Neural progenitor cell (in vitro differentiated cells): Measurements from ENCODE around the gene NR1D1. TPM values are rescaled to one million over a fixed set of nuclear protein-coding genes. Genes with fewer than 3 reads are reported as not detected.
A peak's percentile ranks its signal among the peaks of the same experiment; 100 is the strongest.

Source experiments
- DNase-seq: peaks from one replicate; pipeline ENCODE4 v3.0.0-alpha.2; 2016; ENCODE audit warnings: low spot score
- H2AFZ ChIP-seq: fragments of 200-600 bp; sonication (generic); replicated peaks from 2 replicates; pipeline ENCODE4 v1.6.1; 2016; ENCODE audit warnings: antibody characterized with exemption
- H3F3A ChIP-seq: fragments of 200-600 bp; sonication (generic); 2 replicates; pipeline ENCODE4 v1.6.1; 2016; ENCODE audit warnings: antibody characterized with exemption, low read depth
- H3K27ac ChIP-seq: fragments of 200-600 bp; sonication (generic); 2 replicates; pipeline ENCODE4 v1.5.1; 2016; ENCODE audit warnings: mild to moderate bottlenecking
- H3K27me3 ChIP-seq: fragments of 200-600 bp; sonication (generic); 2 replicates; pipeline ENCODE4 v1.6.1; 2016; ENCODE audit warnings: mild to moderate bottlenecking, moderate library complexity
- H3K36me3 ChIP-seq: fragments of 200-600 bp; sonication (generic); 2 replicates; pipeline ENCODE4 v1.5.1; 2016
- H3K4me1 ChIP-seq: fragments of 200-600 bp; sonication (generic); 2 replicates; pipeline ENCODE4 v1.6.1; 2016; ENCODE audit warnings: mixed run types
- H3K4me2 ChIP-seq: fragments of 200-600 bp; sonication (generic); 2 replicates; pipeline ENCODE4 v1.6.1; 2016
- H3K4me3 ChIP-seq: fragments of 200-600 bp; sonication (generic); 2 replicates; pipeline ENCODE4 v1.5.1; 2016
- H3K79me2 ChIP-seq: fragments of 200-600 bp; sonication (generic); 2 replicates; pipeline ENCODE4 v1.6.1; 2016; ENCODE audit warnings: low read depth
- H3K9ac ChIP-seq: fragments of 200-600 bp; sonication (generic); 2 replicates; pipeline ENCODE4 v1.6.1; 2016
- H3K9me3 ChIP-seq: fragments of 200-600 bp; sonication (generic); 2 replicates; pipeline ENCODE4 v1.5.1; 2016; ENCODE audit warnings: low read depth
- H4K20me1 ChIP-seq: fragments of 200-600 bp; sonication (generic); 2 replicates; pipeline ENCODE4 v1.6.1; 2016; ENCODE audit warnings: low read depth
- H3K27ac Mint-ChIP-seq: 3 replicates; pipeline ENCODE4 v1.8.0; 2021; ENCODE audit warnings: mixed read lengths
- H3K27me3 Mint-ChIP-seq: 2 replicates; pipeline ENCODE4 v1.8.0; 2022; ENCODE audit warnings: low read depth, mild to moderate bottlenecking, inconsistent platforms, moderate library complexity, mixed read lengths; ENCODE audit not compliant: insufficient read depth
- H3K36me3 Mint-ChIP-seq: 3 replicates; pipeline ENCODE4 v1.8.0; 2021; ENCODE audit warnings: mixed read lengths
- H3K4me1 Mint-ChIP-seq: 3 replicates; pipeline ENCODE4 v1.8.0; 2021; ENCODE audit warnings: mixed read lengths
- H3K4me3 Mint-ChIP-seq: 3 replicates; pipeline ENCODE4 v1.8.0; 2021; ENCODE audit warnings: mild to moderate bottlenecking, moderate library complexity, mixed read lengths
- H3K9me3 Mint-ChIP-seq: 3 replicates; pipeline ENCODE4 v1.8.0; 2020; ENCODE audit warnings: mixed read lengths
- EZH2 ChIP-seq: fragments of 200-600 bp; sonication (generic); IDR thresholded peaks from 2 replicates; pipeline ENCODE4 v1.6.1; 2017; ENCODE audit warnings: antibody characterized with exemption, mild to moderate bottlenecking, moderate library complexity
- EZH2phosphoT487 ChIP-seq: fragments of 200-600 bp; sonication (generic); IDR thresholded peaks from 2 replicates; pipeline ENCODE4 v1.6.1; 2017; ENCODE audit warnings: antibody characterized with exemption
- total RNA-seq: library from RNA; depleted of rRNA; stranded (reverse); fragments of >200 nt; gene quantifications from 2 replicates; pipeline ENCODE4 v1.2.3, GENCODE V29; 2015; ENCODE audit warnings: low replicate concordance
- TF ChIP-seq, protein P1 (sequence below): fragments of 200-600 bp; sonication (generic); IDR thresholded peaks from 2 replicates; pipeline ENCODE4 v1.5.1; 2017; ENCODE audit warnings: antibody characterized with exemption, mild to moderate bottlenecking

Gene NR1D1
- total RNA-seq, 1 donor from 2014 or later: 0.24 TPM

GRCh38 chr17:40104594-40105486, 4.5 kb upstream of the NR1D1 start:
- Histone ChIP-seq H3K27me3 (peaks cover 6% of the 10 kb centered on the region), H2AFZ (no peak overlapping the region), H3F3A (peaks cover 40% of the 10 kb centered on the region), H3K9ac (no peak overlapping the region), H3K36me3 (no peaks in the 10 kb centered on the region), H3K79me2 (no peaks in the 10 kb centered on the region), H3K27ac (no peak overlapping the region), H3K4me1 (peaks cover 35% of the 10 kb centered on the region), H3K9me3 (no peaks in the 10 kb centered on the region), H4K20me1 (no peaks in the 10 kb centered on the region), H3K4me3 (no peak overlapping the region), H3K4me2 (no peak overlapping the region)
- Mint-ChIP-seq H3K27me3 (peaks cover 14% of the 10 kb centered on the region), H3K9me3 (no peaks in the 10 kb centered on the region), H3K27ac (no peak overlapping the region), H3K36me3 (no peaks in the 10 kb centered on the region), H3K4me3 (peak overlapping the region; percentile 1), H3K4me1 (peaks cover 75% of the 10 kb centered on the region)
- TF ChIP-seq EZH2: no peak
- TF ChIP-seq, protein P1, sequence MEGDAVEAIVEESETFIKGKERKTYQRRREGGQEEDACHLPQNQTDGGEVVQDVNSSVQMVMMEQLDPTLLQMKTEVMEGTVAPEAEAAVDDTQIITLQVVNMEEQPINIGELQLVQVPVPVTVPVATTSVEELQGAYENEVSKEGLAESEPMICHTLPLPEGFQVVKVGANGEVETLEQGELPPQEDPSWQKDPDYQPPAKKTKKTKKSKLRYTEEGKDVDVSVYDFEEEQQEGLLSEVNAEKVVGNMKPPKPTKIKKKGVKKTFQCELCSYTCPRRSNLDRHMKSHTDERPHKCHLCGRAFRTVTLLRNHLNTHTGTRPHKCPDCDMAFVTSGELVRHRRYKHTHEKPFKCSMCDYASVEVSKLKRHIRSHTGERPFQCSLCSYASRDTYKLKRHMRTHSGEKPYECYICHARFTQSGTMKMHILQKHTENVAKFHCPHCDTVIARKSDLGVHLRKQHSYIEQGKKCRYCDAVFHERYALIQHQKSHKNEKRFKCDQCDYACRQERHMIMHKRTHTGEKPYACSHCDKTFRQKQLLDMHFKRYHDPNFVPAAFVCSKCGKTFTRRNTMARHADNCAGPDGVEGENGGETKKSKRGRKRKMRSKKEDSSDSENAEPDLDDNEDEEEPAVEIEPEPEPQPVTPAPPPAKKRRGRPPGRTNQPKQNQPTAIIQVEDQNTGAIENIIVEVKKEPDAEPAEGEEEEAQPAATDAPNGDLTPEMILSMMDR: no peak
- TF ChIP-seq EZH2phosphoT487: no peak
- no peak for DNase-seq

DNA sequence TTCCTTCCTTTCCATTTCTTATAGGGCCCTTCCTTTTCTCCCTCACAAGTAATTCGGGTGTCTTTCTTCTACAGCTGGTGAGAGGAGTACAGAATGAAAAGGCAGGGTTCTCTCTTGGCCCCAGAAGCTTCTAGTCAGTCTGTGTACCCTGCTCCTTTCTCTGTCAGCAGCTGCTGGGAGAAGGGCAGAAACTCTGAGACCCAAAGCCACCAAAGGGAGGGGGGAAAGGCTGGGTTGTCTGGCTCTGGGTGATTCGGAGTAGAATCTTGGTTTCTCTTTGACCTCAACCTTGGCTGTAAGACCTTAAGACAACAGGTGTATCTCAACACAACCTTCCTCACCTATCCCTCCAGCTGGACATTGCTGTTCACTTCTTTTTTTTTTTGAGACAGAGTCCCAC, 3.3 kb upstream of the NR1D1 start:
- H3K4me1 ChIP-seq: peaks cover 34% of the 10 kb centered on the region
- H2AFZ ChIP-seq: no peak overlapping the region
- DNase-seq: no peak
- Mint-ChIP-seq H3K4me3 (no peak overlapping the region), H3K27me3 (peaks cover 14% of the 10 kb centered on the region), H3K4me1 (peaks cover 77% of the 10 kb centered on the region), H3K27ac (peak overlapping the region; percentile 86), H3K36me3 (no peaks in the 10 kb centered on the region), H3K9me3 (no peaks in the 10 kb centered on the region)
- H3K4me2 ChIP-seq: no peak overlapping the region
- H3K9me3 ChIP-seq: no peaks in the 10 kb centered on the region
- no peaks in the 10 kb centered on the region for H3K79me2 ChIP-seq
- H3K9ac ChIP-seq: no peak overlapping the region
- H4K20me1 ChIP-seq: no peaks in the 10 kb centered on the region
- peaks cover 34% of the 10 kb centered on the region for H3F3A ChIP-seq
- H3K4me3 ChIP-seq: no peak overlapping the region
- TF ChIP-seq EZH2 (no peak), EZH2phosphoT487 (no peak)
- TF ChIP-seq, protein P1: no peak
- peaks cover 16% of the 10 kb centered on the region for H3K27me3 ChIP-seq
- no peak overlapping the region for H3K27ac ChIP-seq
- H3K36me3 ChIP-seq: no peaks in the 10 kb centered on the region

- TF ChIP-seq EZH2 (no peak), EZH2phosphoT487 (no peak)
- TF ChIP-seq, protein P1: no peak
- DNase-seq: no peak
- H3K27ac Mint-ChIP-seq: peak overlapping the region; percentile 86
- Histone ChIP-seq H3K4me3 (no peak overlapping the region), H3K4me1 (peaks cover 36% of the 10 kb centered on the region), H3F3A (peaks cover 34% of the 10 kb centered on the region), H3K27ac (no peak overlapping the region), H3K4me2 (no peak overlapping the region), H3K9ac (no peak overlapping the region), H3K9me3 (no peaks in the 10 kb centered on the region), H3K79me2 (no peaks in the 10 kb centered on the region), H4K20me1 (no peaks in the 10 kb centered on the region), H3K36me3 (no peaks in the 10 kb centered on the region), H2AFZ (no peak overlapping the region), H3K27me3 (peaks cover 16% of the 10 kb centered on the region)
- no peaks in the 10 kb centered on the region for H3K36me3 Mint-ChIP-seq
- peaks cover 14% of the 10 kb centered on the region for H3K27me3 Mint-ChIP-seq
- H3K4me3 Mint-ChIP-seq: no peak overlapping the region
- no peaks in the 10 kb centered on the region for H3K9me3 Mint-ChIP-seq
- peaks cover 76% of the 10 kb centered on the region for H3K4me1 Mint-ChIP-seq
Measured at GRCh38 chr17:40103071-40103661, 2.8 kb upstream of the NR1D1 start.
